LNCaP clone FGC (cell line): Measurements from ENCODE around the gene BHLHE40.

Source experiments
- DNase-seq: peaks from one replicate; pipeline ENCODE4 v3.0.0-alpha.2; 2011; ENCODE audit warnings: low read depth
- H3K4me3 ChIP-seq: 2 replicates; pipeline ENCODE4 v1.5.1; 2011; ENCODE audit warnings: mild to moderate bottlenecking, low read depth, low read length, control low read depth
- TF ChIP-seq, protein P1 (sequence below): IDR thresholded peaks from 2 replicates; pipeline ENCODE4 v1.5.1; 2012; ENCODE audit warnings: mild to moderate bottlenecking; ENCODE audit not compliant: control insufficient read depth, insufficient read depth; ENCODE audit errors: extremely low read depth

BHLHE40 gene

DNA sequence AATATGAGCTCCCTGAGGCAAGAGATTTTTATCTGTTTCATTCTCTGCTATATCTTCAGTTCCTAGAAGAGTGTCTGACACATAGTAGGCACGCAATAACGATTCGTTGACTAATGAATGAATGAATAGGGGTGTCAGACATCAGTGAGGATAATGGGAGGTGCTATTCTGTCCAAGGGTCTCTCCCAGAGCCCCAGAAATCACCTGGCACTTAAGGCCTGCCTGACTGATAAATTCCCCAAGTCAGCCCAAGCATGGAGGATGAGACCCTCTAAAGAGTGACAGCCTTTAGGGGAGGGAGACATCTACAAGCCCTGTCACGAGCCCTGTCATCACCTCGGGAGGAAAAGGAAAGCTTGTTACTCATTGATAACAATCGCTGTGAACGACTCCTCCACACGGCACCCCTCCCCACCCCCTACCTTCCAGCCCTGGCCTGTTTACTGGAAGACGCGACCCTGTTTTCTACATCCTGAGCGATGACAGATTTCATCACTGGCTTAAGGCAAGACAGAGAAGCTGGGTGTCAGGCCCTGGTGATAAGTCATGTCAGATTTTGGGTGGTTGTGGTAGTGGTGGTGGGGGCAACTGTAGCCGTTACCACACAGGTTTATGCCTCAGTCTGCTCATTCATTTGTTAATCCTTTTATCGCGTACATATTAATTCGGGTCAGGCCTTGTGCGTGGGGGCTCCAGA lies 23.1 kb downstream of the BHLHE40 start:
- no peak overlapping the region for H3K4me3 ChIP-seq
- no peak for DNase-seq
- TF ChIP-seq, protein P1, sequence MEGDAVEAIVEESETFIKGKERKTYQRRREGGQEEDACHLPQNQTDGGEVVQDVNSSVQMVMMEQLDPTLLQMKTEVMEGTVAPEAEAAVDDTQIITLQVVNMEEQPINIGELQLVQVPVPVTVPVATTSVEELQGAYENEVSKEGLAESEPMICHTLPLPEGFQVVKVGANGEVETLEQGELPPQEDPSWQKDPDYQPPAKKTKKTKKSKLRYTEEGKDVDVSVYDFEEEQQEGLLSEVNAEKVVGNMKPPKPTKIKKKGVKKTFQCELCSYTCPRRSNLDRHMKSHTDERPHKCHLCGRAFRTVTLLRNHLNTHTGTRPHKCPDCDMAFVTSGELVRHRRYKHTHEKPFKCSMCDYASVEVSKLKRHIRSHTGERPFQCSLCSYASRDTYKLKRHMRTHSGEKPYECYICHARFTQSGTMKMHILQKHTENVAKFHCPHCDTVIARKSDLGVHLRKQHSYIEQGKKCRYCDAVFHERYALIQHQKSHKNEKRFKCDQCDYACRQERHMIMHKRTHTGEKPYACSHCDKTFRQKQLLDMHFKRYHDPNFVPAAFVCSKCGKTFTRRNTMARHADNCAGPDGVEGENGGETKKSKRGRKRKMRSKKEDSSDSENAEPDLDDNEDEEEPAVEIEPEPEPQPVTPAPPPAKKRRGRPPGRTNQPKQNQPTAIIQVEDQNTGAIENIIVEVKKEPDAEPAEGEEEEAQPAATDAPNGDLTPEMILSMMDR = no peak

DNA sequence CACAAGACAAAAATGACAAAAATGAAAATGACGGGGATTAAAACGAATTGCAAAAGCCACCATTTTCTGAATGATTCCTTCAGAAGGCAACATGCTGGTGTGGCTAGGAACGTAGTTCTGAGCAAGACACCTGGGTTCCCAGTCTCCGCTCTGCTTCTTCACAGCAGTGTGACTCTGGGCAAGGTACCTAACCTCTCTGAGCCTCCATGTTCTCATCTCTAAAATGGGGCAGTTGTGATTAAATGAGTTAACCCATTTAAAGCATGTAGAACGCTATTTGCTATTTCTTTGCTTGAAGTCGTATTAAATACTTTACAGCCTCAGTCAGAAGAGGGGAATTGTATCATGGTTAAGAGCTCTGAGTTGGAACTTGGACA lies 23.6 kb downstream of the BHLHE40 start:
- DNase-seq = no peak
- no peak overlapping the region for H3K4me3 ChIP-seq
- TF ChIP-seq, protein P1 = no peak

DNA sequence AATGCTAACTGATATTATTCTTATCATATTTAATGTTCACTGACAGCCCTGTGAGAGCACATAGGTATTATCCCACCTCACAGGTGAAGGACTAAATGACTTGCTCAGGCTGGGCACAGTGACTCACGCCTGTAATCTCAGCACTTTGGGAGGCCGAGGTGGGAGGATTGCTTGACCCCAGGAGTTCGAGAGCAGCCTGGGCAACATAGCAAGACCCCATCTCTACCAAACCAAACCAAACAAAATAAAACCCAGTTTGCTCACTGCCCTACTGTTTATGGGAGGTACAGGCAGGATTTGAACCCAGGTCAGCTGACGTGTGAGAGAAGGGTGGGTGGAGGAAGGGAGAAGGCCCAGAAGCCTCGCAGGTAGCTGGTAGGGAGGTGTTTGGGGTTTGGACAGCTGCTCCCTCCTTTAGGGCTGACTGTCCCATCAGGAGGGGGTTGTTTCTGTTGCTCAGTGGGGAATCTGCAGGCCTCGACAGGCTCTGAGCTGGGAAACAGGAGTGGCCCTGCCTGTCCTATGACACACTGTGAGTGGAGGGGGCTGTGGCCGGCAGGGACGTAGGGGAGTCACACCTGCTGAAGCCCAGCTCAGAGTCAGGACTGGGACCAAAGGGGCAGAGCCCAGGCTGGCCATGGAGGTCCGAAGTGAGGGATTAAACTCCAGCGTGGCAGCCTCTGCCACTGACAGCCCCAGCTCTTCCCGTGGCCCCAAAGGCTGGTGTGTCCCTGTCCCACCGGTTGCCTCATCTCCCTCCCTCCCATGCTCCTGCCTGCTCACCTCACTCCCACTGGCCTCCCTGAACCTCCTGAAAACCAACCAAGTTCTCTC lies 25.3 kb downstream of the BHLHE40 start:
- DNase-seq = no peak
- H3K4me3 ChIP-seq = no peak overlapping the region
- TF ChIP-seq, protein P1 = no peak

DNA sequence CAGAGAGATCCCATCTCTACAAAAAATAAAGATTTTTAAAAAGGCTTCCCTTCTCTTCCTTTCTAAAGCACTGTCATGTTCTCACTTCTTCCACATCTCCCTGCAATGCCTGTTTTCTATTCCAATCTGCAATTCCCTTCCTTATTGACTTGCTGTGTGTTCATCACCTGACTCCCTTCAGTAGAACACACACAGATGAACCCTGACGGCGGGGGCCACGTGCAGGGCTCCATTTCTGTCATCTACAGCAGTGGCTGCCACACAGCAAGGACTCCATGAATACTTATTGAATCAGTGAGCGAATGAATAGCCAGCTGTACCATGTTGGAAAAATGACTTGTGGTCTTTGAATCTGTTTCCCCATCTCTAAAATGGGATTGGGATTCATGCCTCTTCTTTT lies 26.1 kb downstream of the BHLHE40 start:
- TF ChIP-seq, protein P1 = no peak
- H3K4me3 ChIP-seq = no peak overlapping the region
- DNase-seq = no peak

DNA sequence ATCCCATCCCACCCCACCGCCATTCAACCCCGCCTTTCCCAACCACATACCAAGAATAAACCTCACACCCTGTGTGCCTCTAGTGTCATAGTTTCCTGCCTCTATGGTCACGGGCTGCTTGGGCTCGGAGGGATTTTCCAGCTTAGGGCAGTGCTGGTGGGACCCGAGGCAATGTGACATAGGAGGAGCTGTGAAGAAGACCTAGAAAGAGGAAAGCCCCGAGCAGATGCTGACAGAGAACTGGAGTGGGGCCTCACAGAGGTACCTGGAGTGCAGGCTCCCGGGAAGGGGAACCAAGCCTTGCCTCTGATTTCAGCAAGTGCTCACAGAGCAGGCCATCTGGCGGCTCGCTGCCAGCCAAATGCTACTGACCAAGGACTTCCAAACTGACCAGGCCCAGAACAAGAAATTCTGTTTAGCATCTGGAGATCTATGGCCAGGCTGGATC lies 27.5 kb downstream of the BHLHE40 start:
- H3K4me3 ChIP-seq = no peak overlapping the region
- DNase-seq = no peak
- TF ChIP-seq, protein P1 = no peak

DNA sequence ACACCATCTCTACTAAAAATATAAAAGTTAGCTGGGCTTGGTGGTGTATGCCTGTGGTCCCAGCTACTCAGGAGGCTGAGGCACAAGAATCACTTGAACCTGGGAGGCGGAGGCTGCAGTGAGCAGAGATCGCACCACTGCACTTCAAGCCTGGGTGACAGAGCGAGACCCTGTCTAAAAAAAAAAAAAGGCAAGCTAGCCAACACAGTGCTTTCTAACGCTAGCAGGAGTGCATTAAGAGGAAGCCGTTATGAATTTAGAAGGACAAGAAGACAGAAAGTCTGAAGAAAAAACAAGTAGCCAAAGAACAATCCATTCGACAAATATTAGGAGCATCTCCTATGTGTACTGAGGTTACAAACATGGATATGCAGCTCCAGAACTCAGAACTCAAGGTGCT lies 28.6 kb downstream of the BHLHE40 start:
- TF ChIP-seq, protein P1 = no peak
- no peak overlapping the region for H3K4me3 ChIP-seq
- DNase-seq = no peak
